T47D (cell line): Measurements from ENCODE around the gene TPRA1.

Experiments
- DNase-seq, 2 experiments: peaks; one replicate each; pipeline versions ENCODE4 v3.0.0 to v3.0.0-alpha.2; 2011 to 2012; ENCODE audit warnings: low read depth in 1 of 2, low spot score in 1 of 2
- JUND ChIP-seq: IDR thresholded peaks from 2 replicates; pipeline ENCODE4 v1.6.1; 2012; ENCODE audit warnings: low read depth
- in situ Hi-C: cut with HindIII; loops from 2 replicates; pipeline ENCODE4 v1.10.0; 2016; ENCODE audit warnings: low sequenced_read_pairs, low pct_unique_long_range_greater_than_20kb

Gene TPRA1

DNA sequence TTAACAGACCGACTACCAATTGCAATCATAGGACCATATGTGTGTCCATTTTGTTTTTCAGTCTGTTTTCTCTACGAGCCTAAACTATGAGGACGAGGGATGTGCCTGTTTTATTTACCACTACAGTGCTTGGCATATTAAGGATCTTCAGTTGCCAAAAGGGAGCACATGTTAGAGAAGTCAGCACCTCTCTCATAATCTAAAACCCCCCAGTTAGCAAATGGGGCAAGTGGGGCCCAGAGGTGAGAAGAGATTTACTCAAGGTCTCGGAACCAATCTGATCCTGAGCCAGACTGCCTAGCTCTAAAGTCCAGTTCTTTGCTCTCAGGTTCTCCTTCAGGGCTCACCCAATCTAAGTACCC is 37.9 kb upstream of the TPRA1 start:
- DNase-seq: no peak
- in situ Hi-C loops: no loop called here
- TF ChIP-seq JUND: no peak

DNA sequence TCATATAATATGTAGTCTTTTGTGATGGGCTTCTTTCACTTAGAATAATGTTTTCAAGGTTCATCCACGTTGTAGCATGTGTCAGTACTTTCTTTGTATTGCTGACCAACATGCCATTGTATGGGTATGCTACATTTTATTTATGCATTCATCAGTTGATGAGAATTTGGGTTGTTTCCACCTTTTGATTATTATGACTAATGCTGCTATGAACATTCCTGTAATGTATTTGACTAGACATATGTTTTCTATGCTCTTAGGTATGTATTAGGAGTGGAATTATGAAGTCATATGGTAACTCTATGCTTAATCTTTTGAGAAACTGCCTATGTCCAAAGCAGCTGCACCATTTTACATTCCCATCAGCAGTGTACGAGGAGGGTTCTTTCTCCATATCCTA is 35.3 kb upstream of the TPRA1 start:
- no peak for TF ChIP-seq JUND
- in situ Hi-C loops: no loop called here
- DNase-seq: no peak

DNA sequence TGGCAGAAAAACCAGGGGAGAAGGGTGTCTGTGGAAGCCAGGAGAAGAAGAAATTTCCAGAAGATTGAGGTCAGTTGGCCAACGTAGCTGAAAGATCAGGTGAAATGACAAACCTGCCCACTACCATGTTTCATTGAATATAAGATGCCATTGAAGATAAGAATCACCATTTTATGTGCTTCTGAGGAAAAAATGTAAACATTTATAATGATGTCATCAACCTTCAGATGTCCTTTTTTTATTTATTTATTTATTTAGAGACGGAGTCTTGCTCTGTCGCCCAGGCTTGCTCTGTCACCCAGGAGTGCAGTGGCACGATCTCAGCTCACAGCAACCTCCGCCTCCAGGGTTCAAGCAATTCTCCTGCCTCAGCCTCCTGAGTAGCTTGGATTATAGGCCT is 33.5 kb upstream of the TPRA1 start:
- DNase-seq: no peak
- in situ Hi-C loops: no loop called here
- TF ChIP-seq JUND: no peak

DNA sequence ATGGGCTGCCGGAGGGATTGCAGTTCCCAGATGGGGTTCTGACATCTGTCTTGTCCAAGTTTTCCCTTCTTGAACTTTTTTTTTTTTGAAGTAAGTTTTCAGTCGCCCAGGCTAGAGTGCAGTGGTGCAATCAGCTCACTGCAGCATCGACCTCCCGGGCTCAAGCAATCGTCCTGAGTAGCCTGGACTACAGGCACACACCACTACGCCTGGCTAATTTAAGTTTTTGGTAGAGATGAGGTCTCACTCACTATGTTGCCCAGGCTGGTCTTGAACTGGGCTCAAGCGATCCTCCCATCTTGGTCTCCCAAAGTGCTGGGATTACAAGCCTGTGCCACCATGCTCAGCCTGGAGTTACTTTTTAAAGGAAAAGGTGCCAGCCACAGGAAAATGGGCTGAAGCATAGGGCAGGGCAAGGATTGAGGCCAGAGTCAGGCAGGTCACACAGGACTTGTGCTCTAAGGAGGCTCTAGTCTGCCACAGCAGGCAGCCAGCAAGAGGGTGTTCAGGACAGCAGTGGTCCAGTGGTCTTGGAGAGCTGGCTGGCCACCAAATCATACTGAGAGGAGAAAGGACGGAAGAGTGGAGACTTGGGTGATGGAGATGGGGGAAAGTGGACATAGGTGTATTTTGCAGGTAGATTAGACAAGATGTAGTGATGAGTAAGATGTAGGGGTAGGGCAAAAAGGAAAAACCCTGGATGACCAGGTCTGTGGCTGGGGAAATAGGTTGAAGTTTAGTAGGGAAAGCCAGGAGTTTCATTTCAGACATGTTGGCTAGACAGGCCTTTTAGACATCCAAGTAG is 32.4 kb upstream of the TPRA1 start:
- in situ Hi-C loops: no loop called here
- DNase-seq: no peak
- no peak for TF ChIP-seq JUND

DNA sequence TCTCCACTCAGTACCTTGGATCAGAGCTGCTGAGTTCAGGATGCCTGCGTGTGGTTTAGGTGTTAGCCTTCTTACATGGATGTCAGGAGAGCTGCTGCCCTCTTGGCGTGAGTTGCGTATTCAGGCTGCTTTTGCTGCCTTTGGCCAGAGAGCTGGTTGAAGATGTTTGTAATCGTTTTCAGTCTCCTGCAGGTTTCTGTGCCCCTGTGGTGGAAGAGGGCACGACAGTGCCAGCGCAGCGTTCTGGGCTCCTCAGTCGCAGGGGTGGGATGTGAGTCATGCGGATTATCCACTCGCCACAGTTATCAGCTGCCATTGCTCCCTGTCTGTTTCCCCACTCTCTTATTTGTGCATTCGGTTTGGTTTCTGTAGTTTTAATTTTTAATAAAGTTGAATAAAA is 31.5 kb upstream of the TPRA1 start:
- in situ Hi-C loops: no loop called here
- no peak for DNase-seq
- TF ChIP-seq JUND: no peak

DNA sequence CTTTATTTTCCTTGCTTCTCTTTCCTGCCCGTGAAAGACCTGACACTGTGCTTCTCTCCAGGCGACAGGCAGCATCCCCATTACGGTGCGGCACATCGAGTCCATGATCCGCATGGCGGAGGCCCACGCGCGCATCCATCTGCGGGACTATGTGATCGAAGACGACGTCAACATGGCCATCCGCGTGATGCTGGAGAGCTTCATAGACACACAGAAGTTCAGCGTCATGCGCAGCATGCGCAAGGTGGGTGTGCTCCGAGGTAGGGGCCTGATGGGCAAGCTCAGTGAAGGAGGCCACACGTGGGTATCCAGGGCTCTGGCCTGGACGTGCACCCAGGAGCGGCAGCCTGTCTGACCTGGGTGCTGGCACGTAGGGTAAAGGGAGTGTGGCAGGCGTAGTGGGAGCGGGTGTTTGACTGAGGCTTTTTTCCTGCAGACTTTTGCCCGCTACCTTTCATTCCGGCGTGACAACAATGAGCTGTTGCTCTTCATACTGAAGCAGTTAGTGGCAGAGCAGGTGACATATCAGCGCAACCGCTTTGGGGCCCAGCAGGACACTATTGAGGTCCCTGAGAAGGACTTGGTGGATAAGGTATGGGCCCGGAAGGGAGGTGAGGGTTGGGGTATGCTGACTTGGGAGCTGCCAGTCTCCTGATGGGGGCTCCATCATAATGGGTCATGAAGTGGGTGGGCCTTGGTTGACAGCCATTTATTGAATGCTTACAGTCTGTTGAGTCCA is 30.3 kb upstream of the TPRA1 start:
- TF ChIP-seq JUND: no peak
- in situ Hi-C loops: no loop called here
- DNase-seq: no peak

GRCh38 chr3:127618891-127619290 is 28.4 kb upstream of the TPRA1 start:
- no peak for TF ChIP-seq JUND
- in situ Hi-C loops: no loop called here
- DNase-seq: no peak

DNA sequence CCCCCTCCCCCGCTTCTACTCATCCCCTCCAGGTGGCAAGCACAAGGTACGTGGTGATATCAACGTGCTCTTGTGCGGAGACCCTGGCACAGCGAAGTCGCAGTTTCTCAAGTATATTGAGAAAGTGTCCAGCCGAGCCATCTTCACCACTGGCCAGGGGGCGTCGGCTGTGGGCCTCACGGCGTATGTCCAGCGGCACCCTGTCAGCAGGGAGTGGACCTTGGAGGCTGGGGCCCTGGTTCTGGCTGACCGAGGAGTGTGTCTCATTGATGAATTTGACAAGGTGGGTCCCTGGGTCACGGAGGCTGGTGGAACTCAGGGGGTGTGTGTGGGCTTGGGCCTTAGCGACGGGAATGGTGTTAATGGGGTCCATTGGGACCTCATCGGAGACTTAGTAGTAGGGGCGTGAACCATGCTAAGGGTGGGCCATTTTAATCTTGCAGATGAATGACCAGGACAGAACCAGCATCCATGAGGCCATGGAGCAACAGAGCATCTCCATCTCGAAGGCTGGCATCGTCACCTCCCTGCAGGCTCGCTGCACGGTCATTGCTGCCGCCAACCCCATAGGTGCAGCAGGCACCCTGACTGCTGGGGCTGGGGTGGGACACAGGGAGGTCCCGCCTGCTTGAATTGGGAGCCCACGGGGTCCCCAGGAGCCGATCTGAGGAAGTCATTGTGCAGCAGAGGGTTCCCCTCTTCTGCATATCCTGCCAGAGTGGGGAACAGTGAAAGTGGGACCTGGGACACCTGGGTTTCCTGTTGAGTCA is 26.5 kb upstream of the TPRA1 start:
- DNase-seq: no peak
- in situ Hi-C loops: no loop called here
- no peak for TF ChIP-seq JUND

DNA sequence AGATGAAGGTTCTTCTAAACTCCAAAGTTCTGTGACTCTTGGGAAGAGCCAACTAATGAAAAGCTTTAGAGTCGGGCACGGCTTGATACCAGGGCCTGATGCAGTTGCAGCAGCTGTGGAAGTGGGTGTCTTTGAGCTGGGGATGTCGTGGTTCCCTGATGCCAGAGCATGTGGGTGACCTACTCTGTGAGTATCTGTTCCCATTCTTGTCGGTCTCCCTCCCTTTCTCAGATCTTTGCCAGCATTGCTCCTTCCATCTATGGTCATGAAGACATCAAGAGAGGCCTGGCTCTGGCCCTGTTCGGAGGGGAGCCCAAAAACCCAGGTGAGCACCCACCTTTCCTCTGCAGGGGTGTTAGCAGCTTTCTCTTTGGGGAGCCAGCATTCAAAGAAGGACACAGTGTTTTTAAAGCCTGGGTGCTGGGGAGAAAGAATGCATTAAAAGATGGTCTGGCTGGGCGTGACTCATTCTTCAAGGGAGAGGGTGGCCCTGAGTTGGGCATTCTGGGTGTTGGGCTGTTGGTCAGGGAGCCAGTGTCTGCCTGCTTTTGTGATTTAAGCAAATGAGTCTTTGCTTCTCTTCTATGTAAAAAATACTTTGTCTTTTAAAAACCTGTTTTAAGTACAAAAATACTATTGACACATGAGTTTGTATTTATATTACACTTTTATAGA is 25.2 kb upstream of the TPRA1 start:
- no peak for TF ChIP-seq JUND
- no peak for DNase-seq
- in situ Hi-C loops: no loop called here

DNA sequence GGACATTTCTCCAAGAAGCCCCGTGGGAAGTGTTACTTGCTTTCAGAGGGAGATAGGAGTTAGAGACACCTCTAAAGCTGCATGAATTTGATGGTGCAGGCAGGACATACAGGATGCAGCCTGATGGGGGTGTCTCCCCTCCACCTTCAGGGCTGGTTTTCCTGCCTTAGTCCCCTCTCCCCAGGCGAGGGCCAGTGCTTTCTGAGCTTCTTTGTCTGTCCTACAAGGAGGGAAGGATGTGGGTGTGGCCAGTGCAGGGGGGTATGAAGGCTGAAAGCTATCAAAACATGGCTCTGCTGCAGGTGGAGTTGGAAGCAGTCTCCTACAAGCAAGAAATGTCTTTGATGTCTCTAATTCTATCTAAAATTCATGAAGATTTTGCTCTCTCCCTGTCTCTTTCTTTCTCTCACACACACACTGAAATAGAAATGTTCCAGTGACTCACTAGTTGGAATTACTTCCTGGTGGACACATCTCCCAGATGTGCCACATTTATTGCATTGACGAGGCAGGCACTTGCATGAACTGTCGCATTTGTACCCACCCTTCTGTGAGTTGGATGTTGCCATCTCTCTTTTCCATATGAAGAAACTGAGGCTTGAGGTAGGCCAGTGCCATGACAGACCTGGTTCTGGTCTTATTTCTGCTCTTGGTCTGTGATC is 24.5 kb upstream of the TPRA1 start:
- no peak for DNase-seq
- TF ChIP-seq JUND: no peak
- in situ Hi-C loops: no loop called here

- TF ChIP-seq JUND: no peak
- DNase-seq: no peak
- in situ Hi-C loops: no loop called here
Observed at GRCh38 chr3:127613406-127613805, 22.9 kb upstream of the TPRA1 start.

GRCh38 chr3:127612966-127613365 is 22.4 kb upstream of the TPRA1 start:
- no peak for DNase-seq
- no peak for TF ChIP-seq JUND
- in situ Hi-C loops: no loop called here
